Liver (tissue), 9 donors: ENCODE data around the gene PHOSPHO1. TPM values are rescaled to one million over a fixed set of nuclear protein-coding genes. Genes with fewer than 3 reads are reported as not detected.

ENCODE experiments used
- DNase-seq: peaks from one replicate; pipeline ENCODE4 v3.0.0-alpha.2; 2017; ENCODE audit warnings: low spot score
- H3K27ac ChIP-seq, 2 donors: one replicate each; pipeline ENCODE4 v1.7.0; 2013; ENCODE audit warnings: inconsistent platforms in 2 of 2, low read length in 2 of 2, control low read depth in 1 of 2, low read depth in 1 of 2, mild to moderate bottlenecking in 1 of 2
- H3K27me3 ChIP-seq, 4 donors: one replicate each; pipeline versions ENCODE4 v1.6.1 to v1.7.0; 2013; ENCODE audit warnings: low read length in 3 of 4, inconsistent platforms in 1 of 4, mild to moderate bottlenecking in 1 of 4, moderate library complexity in 1 of 4; ENCODE audit not compliant: control insufficient read depth in 4 of 4, insufficient read depth in 4 of 4
- H3K36me3 ChIP-seq, 4 donors: one replicate each; pipeline versions ENCODE4 v1.6.1 to v1.7.0; 2013; ENCODE audit warnings: low read length in 3 of 4, mild to moderate bottlenecking in 3 of 4, low read depth in 1 of 4, moderate library complexity in 1 of 4; ENCODE audit not compliant: control insufficient read depth in 4 of 4, insufficient read depth in 3 of 4
- H3K4me1 ChIP-seq, 4 donors: one replicate each; pipeline versions ENCODE4 v1.6.1 to v1.7.0; 2013; ENCODE audit warnings: low read length in 3 of 4, mild to moderate bottlenecking in 3 of 4, moderate library complexity in 1 of 4; ENCODE audit not compliant: control insufficient read depth in 4 of 4, insufficient read depth in 4 of 4
- H3K4me3 ChIP-seq, 3 donors: one replicate each; pipeline versions ENCODE4 v1.6.1 to v1.7.0; 2013; ENCODE audit warnings: low read length in 3 of 3, control low read depth in 1 of 3, low read depth in 1 of 3, mild to moderate bottlenecking in 1 of 3
- H3K9ac ChIP-seq, 2 donors: one replicate each; pipeline ENCODE4 v1.7.0; 2013; ENCODE audit warnings: low read length in 2 of 2, mild to moderate bottlenecking in 2 of 2, moderate library complexity in 2 of 2, control low read depth in 1 of 2, low read depth in 1 of 2
- H3K9me3 ChIP-seq, 4 donors: one replicate each; pipeline versions ENCODE4 v1.6.1 to v1.7.0; 2013; ENCODE audit warnings: low read length in 3 of 4; ENCODE audit not compliant: control insufficient read depth in 4 of 4
- CTCF ChIP-seq: fragments of 150-350 bp; IDR thresholded peaks from 2 replicates; pipeline ENCODE4 v1.5.1; 2017; ENCODE audit warnings: improper control_type of control experiment, low read depth, low read length; ENCODE audit not compliant: missing input control
- EGR1 ChIP-seq, 2 donors: IDR thresholded peaks; 2 replicates each; pipeline ENCODE4 v1.6.1; 2016 to 2018; ENCODE audit warnings: antibody characterized with exemption in 2 of 2, low read depth in 2 of 2
- FOXA1 ChIP-seq: IDR thresholded peaks from 2 replicates; pipeline ENCODE4 v1.6.1; 2016; ENCODE audit warnings: antibody characterized with exemption
- FOXA2 ChIP-seq: IDR thresholded peaks from 2 replicates; pipeline ENCODE4 v1.6.1; 2016; ENCODE audit warnings: antibody characterized with exemption
- HNF4G ChIP-seq: IDR thresholded peaks from 2 replicates; pipeline ENCODE4 v1.6.1; 2016; ENCODE audit warnings: antibody characterized with exemption
- JUND ChIP-seq, 2 donors: IDR thresholded peaks; 2 replicates each; pipeline ENCODE4 v1.6.1; 2016; ENCODE audit warnings: antibody characterized with exemption in 2 of 2
- MAX ChIP-seq: IDR thresholded peaks from 2 replicates; pipeline ENCODE4 v1.6.1; 2016; ENCODE audit warnings: antibody characterized with exemption
- RAD21 ChIP-seq, 2 donors: IDR thresholded peaks; 2 replicates each; pipeline ENCODE4 v1.6.1; 2016; ENCODE audit warnings: antibody characterized with exemption in 2 of 2, mild to moderate bottlenecking in 2 of 2
- REST ChIP-seq: IDR thresholded peaks from 2 replicates; pipeline ENCODE4 v1.6.1; 2016; ENCODE audit warnings: antibody characterized with exemption, mild to moderate bottlenecking
- RXRA ChIP-seq, 2 donors: IDR thresholded peaks; 2 replicates each; pipeline ENCODE4 v1.6.1; 2017 to 2018; ENCODE audit warnings: antibody characterized with exemption in 2 of 2, mild to moderate bottlenecking in 1 of 2
- SP1 ChIP-seq: IDR thresholded peaks from 2 replicates; pipeline ENCODE4 v1.6.1; 2018; ENCODE audit warnings: antibody characterized with exemption, mild to moderate bottlenecking
- TAF1 ChIP-seq: conservative IDR thresholded peaks from 2 replicates; pipeline ENCODE4 v1.6.1; 2016; ENCODE audit warnings: antibody characterized with exemption, mild to moderate bottlenecking
- ZBTB33 ChIP-seq: IDR thresholded peaks from 2 replicates; pipeline ENCODE4 v1.6.1; 2016; ENCODE audit warnings: antibody characterized with exemption
- WGBS: extraction: QIAGEN DNeasy Blood & Tissue Kit; methylation state at CpG from one replicate; pipeline ENCODE4 v1.1.7; 2013; 5-methylcytosine and 5-hydroxymethylcytosine counted together
- polyA plus RNA-seq, 2 donors: library from polyadenylated mRNA; stranded (reverse) in 1 of 2; unstranded in 1 of 2; fragments of 200-250 nt in 1 of 2; fragments of >200 nt in 1 of 2; fragmentation: Nextera tagmentation in 1 of 2; extraction: Ambion mirVana in 1 of 2; gene quantifications; one replicate each; pipeline versions ENCODE4 v1.2.1 to v1.2.3, GENCODE V29; 2013 to 2015
- total RNA-seq, 2 donors: library from RNA; depleted of rRNA; stranded (reverse); fragments of >200 nt; gene quantifications; one replicate each; pipeline ENCODE4 v1.2.3, GENCODE V29; 2014
- TF ChIP-seq, protein P1 (sequence below): IDR thresholded peaks from 2 replicates; pipeline ENCODE4 v1.6.1; 2016; ENCODE audit warnings: antibody characterized with exemption
- donor health status: healthy.
- donor health status: healthy.
- donor health status: healthy.
- donor health status: healthy.
- donor health status: healthy.

The PHOSPHO1 gene
- total and polyA plus RNA-seq, 4 donors, result 0.22 to 99.4 (median 0.40) TPM

DNA sequence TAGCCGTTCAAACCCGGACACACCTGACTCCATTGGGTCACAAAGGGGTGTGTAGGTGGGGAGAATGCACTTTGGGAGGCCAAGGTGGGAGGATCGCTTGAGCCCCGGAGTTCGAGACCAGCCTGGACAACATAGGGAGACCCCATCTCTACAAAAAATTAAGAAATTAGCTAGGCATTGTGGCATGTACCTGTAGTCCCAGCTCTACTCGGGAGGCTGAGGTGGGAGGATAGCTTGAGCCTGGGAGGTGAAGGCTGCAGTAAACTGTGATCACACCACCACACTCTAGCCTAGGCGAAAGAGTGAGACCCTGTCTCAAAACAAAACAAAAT, 942 bp upstream of the PHOSPHO1 start:
- DNase-seq, result no peak
- no peaks in the 10 kb centered on the region for H3K9me3 ChIP-seq
- no peak overlapping the region for H3K4me3 ChIP-seq
- H3K4me1 ChIP-seq, result peaks cover 0 to 5% (median 3%) of the 10 kb centered on the region in 4 donors
- H3K36me3 ChIP-seq, result no peaks in the 10 kb centered on the region
- TF ChIP-seq TAF1, result no peak
- no peak for TF ChIP-seq HNF4G
- 69% methylated on average over 7 of the region's 7 CpGs for WGBS
- H3K27me3 ChIP-seq, result no peaks in the 10 kb centered on the region
- no peak overlapping the region for H3K27ac ChIP-seq
- no peak overlapping the region for H3K9ac ChIP-seq

- Histone ChIP-seq H3K27me3 (no peaks in the 10 kb centered on the region), H3K9ac (no peak overlapping the region), H3K9me3 (no peaks in the 10 kb centered on the region), H3K4me3 (peak overlapping the region in 1 of 3 donors; percentile 29), H3K4me1 (peaks cover 0 to 5% (median 3%) of the 10 kb centered on the region in 4 donors), H3K27ac (no peak overlapping the region), H3K36me3 (no peaks in the 10 kb centered on the region)
- 8% methylated on average over 36 of the region's 36 CpGs for WGBS
- DNase-seq, result peak; percentile 44
- TF ChIP-seq SP1, result no peak
- TF ChIP-seq RAD21 (IDR thresholded peaks at IDR 0.05), result no peak
- TF ChIP-seq TAF1, result no peak
Measured at GRCh38 chr17:49229805-49230600, 584 bp downstream of the PHOSPHO1 start.

GRCh38 chr17:49229076-49229804, 1.3 kb downstream of the PHOSPHO1 start:
- H3K36me3 ChIP-seq, result no peaks in the 10 kb centered on the region
- H3K9me3 ChIP-seq, result no peaks in the 10 kb centered on the region
- no peak overlapping the region for H3K9ac ChIP-seq
- no peak for DNase-seq
- 59% methylated on average over 6 of the region's 6 CpGs for WGBS
- TF ChIP-seq MAX (no peak), RXRA (IDR thresholded peaks at IDR 0.05) (no peak), JUND (IDR thresholded peaks at IDR 0.05) (no peak), FOXA2 (no peak), REST (no peak), RAD21 (IDR thresholded peaks at IDR 0.05) (no peak), EGR1 (IDR thresholded peaks at IDR 0.05; ENCODE audit: low read depth in 2 of 2) (no peak), ZBTB33 (no peak), FOXA1 (no peak), HNF4G (no peak), SP1 (no peak), CTCF (no peak)
- TF ChIP-seq, protein P1, sequence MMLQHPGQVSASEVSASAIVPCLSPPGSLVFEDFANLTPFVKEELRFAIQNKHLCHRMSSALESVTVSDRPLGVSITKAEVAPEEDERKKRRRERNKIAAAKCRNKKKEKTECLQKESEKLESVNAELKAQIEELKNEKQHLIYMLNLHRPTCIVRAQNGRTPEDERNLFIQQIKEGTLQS, result no peak
- no peaks in the 10 kb centered on the region for H3K27me3 ChIP-seq
- peaks cover 0 to 9% (median 7%) of the 10 kb centered on the region in 4 donors for H3K4me1 ChIP-seq
- H3K27ac ChIP-seq, result no peak overlapping the region
- no peak overlapping the region for H3K4me3 ChIP-seq
